ENCODE measurements around the gene ELOVL7. TPM values are rescaled to one million over a fixed set of nuclear protein-coding genes. Genes with fewer than 3 reads are reported as not detected.
A peak's percentile ranks its signal among the peaks of the same experiment; 100 is the strongest.

ELOVL7 gene
- total RNA-seq, 1 donor from 2014 or later = 5.5 TPM

- peaks cover 3% of the 10 kb centered on the region for H3K9me3 Mint-ChIP-seq
- H3K4me1 Mint-ChIP-seq = no peaks in the 10 kb centered on the region
- Histone ChIP-seq H3K79me2 (ENCODE audit: low read depth) (no peaks in the 10 kb centered on the region), H3K4me2 (no peak overlapping the region), H3K9me3 (ENCODE audit: low read depth) (no peaks in the 10 kb centered on the region), H3K9ac (no peak overlapping the region), H4K20me1 (ENCODE audit: low read depth) (no peaks in the 10 kb centered on the region), H3K27ac (no peak overlapping the region), H3F3A (ENCODE audit: low read depth) (no peaks in the 10 kb centered on the region), H3K4me1 (no peaks in the 10 kb centered on the region), H3K27me3 (no peaks in the 10 kb centered on the region), H3K36me3 (no peaks in the 10 kb centered on the region), H2AFZ (replicated peaks) (no peak overlapping the region), H3K4me3 (no peak overlapping the region)
- H3K4me3 Mint-ChIP-seq = no peak overlapping the region
- no peaks in the 10 kb centered on the region for H3K36me3 Mint-ChIP-seq
- H3K27ac Mint-ChIP-seq = no peak overlapping the region
- TF ChIP-seq CTCF (IDR thresholded peaks at IDR 0.05) (no peak), EZH2phosphoT487 (IDR thresholded peaks at IDR 0.05) (no peak), EZH2 (IDR thresholded peaks at IDR 0.05) (no peak)
- peak; percentile 6 for DNase-seq (ENCODE audit: low spot score)
- H3K27me3 Mint-ChIP-seq (ENCODE audit: insufficient read depth, low read depth) = no peaks in the 10 kb centered on the region
These were observed 64.6 kb downstream of the ELOVL7 start for GRCh38 chr5:60779466-60779865.

- Histone ChIP-seq H3K27ac (no peak overlapping the region), H3K4me1 (no peaks in the 10 kb centered on the region), H2AFZ (replicated peaks) (no peak overlapping the region), H3K9ac (no peak overlapping the region), H3K9me3 (ENCODE audit: low read depth) (no peaks in the 10 kb centered on the region), H3K36me3 (no peaks in the 10 kb centered on the region), H4K20me1 (ENCODE audit: low read depth) (no peaks in the 10 kb centered on the region), H3K79me2 (ENCODE audit: low read depth) (no peaks in the 10 kb centered on the region), H3K4me2 (no peak overlapping the region), H3K27me3 (no peaks in the 10 kb centered on the region), H3K4me3 (no peak overlapping the region), H3F3A (ENCODE audit: low read depth) (no peaks in the 10 kb centered on the region)
- DNase-seq (ENCODE audit: low spot score) = no peak
- TF ChIP-seq EZH2phosphoT487 (IDR thresholded peaks at IDR 0.05) (no peak), EZH2 (IDR thresholded peaks at IDR 0.05) (no peak), CTCF (IDR thresholded peaks at IDR 0.05) (no peak)
- H3K9me3 Mint-ChIP-seq = peaks cover 3% of the 10 kb centered on the region
- H3K27me3 Mint-ChIP-seq (ENCODE audit: insufficient read depth, low read depth) = no peaks in the 10 kb centered on the region
- no peaks in the 10 kb centered on the region for H3K36me3 Mint-ChIP-seq
- no peak overlapping the region for H3K4me3 Mint-ChIP-seq
- H3K4me1 Mint-ChIP-seq = no peaks in the 10 kb centered on the region
- H3K27ac Mint-ChIP-seq = no peak overlapping the region
These were observed 67.7 kb downstream of the ELOVL7 start for GRCh38 chr5:60776343-60776742.

- Mint-ChIP-seq H3K27me3 (ENCODE audit: insufficient read depth, low read depth) (no peaks in the 10 kb centered on the region), H3K4me1 (no peaks in the 10 kb centered on the region), H3K27ac (no peak overlapping the region), H3K4me3 (no peak overlapping the region), H3K9me3 (no peaks in the 10 kb centered on the region), H3K36me3 (no peaks in the 10 kb centered on the region)
- H3K27ac ChIP-seq = no peak overlapping the region
- H3K4me3 ChIP-seq = no peak overlapping the region
- no peak overlapping the region for H2AFZ ChIP-seq (replicated peaks)
- no peaks in the 10 kb centered on the region for H3K9me3 ChIP-seq (ENCODE audit: low read depth)
- no peaks in the 10 kb centered on the region for H3K36me3 ChIP-seq
- no peaks in the 10 kb centered on the region for H4K20me1 ChIP-seq (ENCODE audit: low read depth)
- no peak overlapping the region for H3K9ac ChIP-seq
- no peak overlapping the region for H3K4me2 ChIP-seq
- TF ChIP-seq EZH2 (IDR thresholded peaks at IDR 0.05) (no peak), EZH2phosphoT487 (IDR thresholded peaks at IDR 0.05) (no peak), CTCF (IDR thresholded peaks at IDR 0.05) (no peak)
- H3K4me1 ChIP-seq = no peaks in the 10 kb centered on the region
- DNase-seq (ENCODE audit: low spot score) = no peak
- H3K79me2 ChIP-seq (ENCODE audit: low read depth) = no peaks in the 10 kb centered on the region
- no peaks in the 10 kb centered on the region for H3K27me3 ChIP-seq
- no peaks in the 10 kb centered on the region for H3F3A ChIP-seq (ENCODE audit: low read depth)
These were observed 78.9 kb downstream of the ELOVL7 start for GRCh38 chr5:60765019-60765709.

All from neural progenitor cell (in vitro differentiated cells).